Testis (tissue), 3 donors: Measurements from ENCODE around the gene PLGRKT. TPM values are rescaled to one million over a fixed set of nuclear protein-coding genes. Genes with fewer than 3 reads are reported as not detected.

ENCODE experiments used
- DNase-seq: peaks from one replicate; pipeline ENCODE4 v3.0.0-alpha.2; 2019
- H3K27ac ChIP-seq, 2 donors: fragments of 200-600 bp; sonication (generic); one replicate each; pipeline ENCODE4 v1.5.1; 2019
- H3K27me3 ChIP-seq: fragments of 200-600 bp; sonication (generic); one replicate; pipeline ENCODE4 v1.5.1; 2019
- H3K36me3 ChIP-seq: fragments of 200-600 bp; sonication (generic); one replicate; pipeline ENCODE4 v1.5.1; 2017; ENCODE audit warnings: low read depth; ENCODE audit errors: missing control alignments
- H3K4me1 ChIP-seq: fragments of 200-600 bp; sonication (generic); one replicate; pipeline ENCODE4 v1.5.1; 2019
- H3K4me3 ChIP-seq, 2 donors: fragments of 200-600 bp; sonication (generic); one replicate each; pipeline ENCODE4 v1.5.1; 2017 to 2019
- H3K9me3 ChIP-seq: fragments of 200-600 bp; sonication (generic); one replicate; pipeline ENCODE4 v1.5.1; 2017
- CTCF ChIP-seq, 3 experiments: fragments of 450-650 bp in 2 of 3; fragments of 200-600 bp in 1 of 3; sonication (generic) in 1 of 3; IDR thresholded peaks; one replicate each; pipeline ENCODE4 v1.5.1; 2016 to 2019; ENCODE audit warnings: antibody characterized with exemption in 3 of 3, mild to moderate bottlenecking in 2 of 3, moderate library complexity in 1 of 3
- POLR2A ChIP-seq: fragments of 450-650 bp; IDR thresholded peaks from one replicate; pipeline ENCODE4 v1.6.1; 2017; ENCODE audit warnings: antibody characterized with exemption, mild to moderate bottlenecking, moderate library complexity
- WGBS, 2 donors: methylation state at CpG; one replicate each; pipeline ENCODE4 v1.1.5; 2018; 5-methylcytosine and 5-hydroxymethylcytosine counted together
- intact Hi-C: fragments of 100-400 bp; cut with DNase I; formaldehyde crosslinking; loops from one replicate; pipeline ENCODE4 v1.15.1; 2023; ENCODE audit warnings: low total_unique reads
- polyA plus RNA-seq: library from polyadenylated mRNA; stranded (reverse); fragments of 350-450 nt; fragmentation: Illumina TruSeq; extraction: RNeasy Lipid Tissue Mini Kit (QIAGEN cat#74804); gene quantifications from one replicate; pipeline ENCODE4 v1.2.3, GENCODE V29; 2014; ENCODE audit warnings: low read depth, low replicate concordance; ENCODE audit not compliant: insufficient read depth
- total RNA-seq, 2 donors: library from RNA; depleted of rRNA; stranded (reverse); fragments of >200 nt; gene quantifications; one replicate each; pipeline ENCODE4 v1.2.3, GENCODE V29; 2016

Gene PLGRKT
- total and polyA plus RNA-seq, 3 donors from 2014 or later: 7.5 to 13.4 (median 9.5) TPM

- WGBS, 2 donors: 76 to 79% methylated on average over 8 of the region's 8 CpGs
Measured at GRCh38 chr9:5482194-5482593, 44.5 kb upstream of the PLGRKT start.

GRCh38 chr9:5481322-5482040, 43.8 kb upstream of the PLGRKT start:
- H3K9me3 ChIP-seq: no peaks in the 10 kb centered on the region
- H3K4me3 ChIP-seq: no peak overlapping the region
- intact Hi-C loops: no loop called here
- H3K36me3 ChIP-seq: no peaks in the 10 kb centered on the region
- TF ChIP-seq CTCF (IDR thresholded peaks at IDR 0.05) (no peak), POLR2A (no peak)
- 91 to 94% methylated on average over 5 of the region's 5 CpGs for WGBS, 2 donors
- no peak overlapping the region for H3K27ac ChIP-seq
- no peaks in the 10 kb centered on the region for H3K4me1 ChIP-seq
- no peaks in the 10 kb centered on the region for H3K27me3 ChIP-seq
- no peak for DNase-seq

More at GRCh38 chr9:5482194-5482593, 44.5 kb upstream of the PLGRKT start:
- Histone ChIP-seq H3K27ac (no peak overlapping the region), H3K9me3 (no peaks in the 10 kb centered on the region), H3K27me3 (no peaks in the 10 kb centered on the region), H3K36me3 (no peaks in the 10 kb centered on the region), H3K4me1 (no peaks in the 10 kb centered on the region), H3K4me3 (no peak overlapping the region)
- intact Hi-C loops: no loop called here
- DNase-seq: no peak
- TF ChIP-seq POLR2A (no peak), CTCF (IDR thresholded peaks at IDR 0.05) (no peak)

GRCh38 chr9:5480919-5481318, 43.2 kb upstream of the PLGRKT start:
- Histone ChIP-seq H3K36me3 (no peaks in the 10 kb centered on the region), H3K27ac (no peak overlapping the region), H3K9me3 (no peaks in the 10 kb centered on the region), H3K4me1 (no peaks in the 10 kb centered on the region), H3K27me3 (no peaks in the 10 kb centered on the region), H3K4me3 (no peak overlapping the region)
- WGBS, 2 donors: 91 to 96% methylated on average over 4 of the region's 4 CpGs
- no peak for TF ChIP-seq CTCF (IDR thresholded peaks at IDR 0.05)
- TF ChIP-seq POLR2A: no peak
- intact Hi-C loops: no loop called here
- DNase-seq: no peak

- WGBS, 2 donors: 79 to 83% methylated on average over 3 of the region's 3 CpGs
- intact Hi-C loops: no loop called here
- no peak overlapping the region for H3K4me3 ChIP-seq
Measured at GRCh38 chr9:5479994-5480694, 42.4 kb upstream of the PLGRKT start.

More at GRCh38 chr9:5479994-5480694, 42.4 kb upstream of the PLGRKT start:
- Histone ChIP-seq H3K36me3 (no peaks in the 10 kb centered on the region), H3K4me1 (no peaks in the 10 kb centered on the region), H3K27me3 (no peaks in the 10 kb centered on the region), H3K27ac (no peak overlapping the region), H3K9me3 (no peaks in the 10 kb centered on the region)
- DNase-seq: no peak
- no peak for TF ChIP-seq CTCF (IDR thresholded peaks at IDR 0.05)
